Measurements from ENCODE around the gene LMNTD2.

The LMNTD2 gene

GRCh38 chr11:535519-536454 lies 24.8 kb downstream of the LMNTD2 start, which contains the start of gene HRAS:
Gene HRAS (minus strand): TSS chr11:535576.
- FAIRE-seq (peak; percentile 92), DNase-seq (ENCODE audit: insufficient read length, low spot score) (peak; percentile 99)

DNA sequence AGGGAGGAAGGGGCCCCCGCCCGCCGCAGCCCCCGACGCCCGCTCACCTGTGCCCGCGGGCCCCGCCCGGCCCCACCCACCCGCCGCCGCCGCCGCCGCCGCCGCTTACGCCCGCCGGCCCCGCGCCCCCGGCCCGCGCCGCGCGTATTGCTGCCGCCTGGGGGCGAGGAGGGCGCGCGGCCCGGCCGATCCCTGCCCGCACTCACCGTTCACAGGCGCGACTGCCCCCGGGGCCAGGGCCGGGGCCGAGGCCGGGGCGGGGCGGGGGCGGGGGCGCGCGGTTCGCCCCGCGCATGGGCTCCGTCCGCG lies 25.4 kb downstream of the LMNTD2 start:
- DNase-seq (ENCODE audit: insufficient read length, low spot score) (no peak), FAIRE-seq (no peak)

GRCh38 chr11:534396-535209 lies 25.9 kb downstream of the LMNTD2 start:
- FAIRE-seq = no peak
- DNase-seq (ENCODE audit: insufficient read length, low spot score) = no peak

DNA sequence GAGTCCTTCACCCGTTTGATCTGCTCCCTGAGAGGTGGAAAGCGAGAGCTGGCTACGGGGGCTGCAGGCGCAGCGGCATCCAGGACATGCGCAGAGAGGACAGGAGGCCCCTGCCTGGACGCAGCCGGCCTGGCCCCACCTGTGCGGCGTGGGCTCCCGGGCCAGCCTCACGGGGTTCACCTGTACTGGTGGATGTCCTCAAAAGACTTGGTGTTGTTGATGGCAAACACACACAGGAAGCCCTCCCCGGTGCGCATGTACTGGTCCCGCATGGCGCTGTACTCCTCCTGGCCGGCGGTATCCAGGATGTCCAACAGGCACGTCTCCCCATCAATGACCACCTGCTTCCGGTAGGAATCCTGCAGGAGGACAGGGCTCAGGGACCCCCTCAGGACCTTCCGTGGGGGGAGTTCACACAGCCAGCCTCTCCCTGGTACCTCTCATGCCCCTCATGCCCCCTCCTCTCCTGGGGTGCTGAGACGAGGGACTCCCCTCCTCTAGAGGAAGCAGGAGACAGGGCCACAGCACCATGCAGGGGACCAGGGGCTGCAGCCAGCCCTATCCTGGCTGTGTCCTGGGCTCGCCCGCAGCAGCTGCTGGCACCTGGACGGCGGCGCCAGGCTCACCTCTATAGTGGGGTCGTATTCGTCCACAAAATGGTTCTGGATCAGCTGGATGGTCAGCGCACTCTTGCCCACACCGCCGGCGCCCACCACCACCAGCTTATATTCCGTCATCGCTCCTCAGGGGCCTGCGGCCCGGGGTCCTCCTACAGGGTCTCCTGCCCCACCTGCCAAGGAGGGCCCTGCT lies 26.7 kb downstream of the LMNTD2 start:
- DNase-seq (ENCODE audit: insufficient read length, low spot score) (no peak), FAIRE-seq (no peak)

GRCh38 chr11:532986-533585 lies 27.5 kb downstream of the LMNTD2 start:
- FAIRE-seq (no peak), DNase-seq (ENCODE audit: insufficient read length, low spot score) (no peak)

- DNase-seq (ENCODE audit: insufficient read length, low spot score) = no peak
- FAIRE-seq = no peak
Observed at GRCh38 chr11:532527-532985, 28.0 kb downstream of the LMNTD2 start.

DNA sequence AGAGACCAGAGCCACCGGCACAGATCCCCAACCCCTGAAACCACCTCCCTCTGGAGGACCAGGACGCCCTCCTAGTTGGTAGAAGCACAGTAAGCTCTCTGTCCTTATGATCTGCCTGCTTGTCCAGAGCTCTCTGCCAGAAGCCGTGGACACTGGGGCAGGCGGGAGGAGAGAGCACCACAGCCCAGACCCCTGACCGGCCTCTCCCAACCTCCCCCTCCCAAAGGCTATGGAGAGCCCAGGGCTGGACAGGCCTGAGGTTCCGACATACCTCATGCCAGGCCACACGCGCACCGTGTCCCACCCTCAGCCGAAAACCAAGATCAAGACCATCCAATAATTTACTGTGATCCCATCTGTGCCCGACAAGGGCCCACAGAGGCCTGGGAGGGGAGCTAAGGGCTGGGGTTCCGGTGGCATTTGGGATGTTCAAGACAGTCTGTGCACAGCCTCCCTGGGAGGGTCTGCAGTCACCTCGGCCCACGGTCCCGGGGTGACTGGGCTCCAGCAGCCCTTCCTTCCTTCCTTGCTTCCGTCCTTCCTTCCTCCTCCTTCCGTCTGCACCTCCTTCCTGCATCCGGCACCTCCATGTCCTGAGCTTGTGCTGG lies 28.5 kb downstream of the LMNTD2 start:
- no peak for DNase-seq (ENCODE audit: insufficient read length, low spot score)
- no peak for FAIRE-seq

GRCh38 chr11:530960-531831 lies 29.3 kb downstream of the LMNTD2 start:
- no peak for DNase-seq (ENCODE audit: insufficient read length, low spot score)
- FAIRE-seq = no peak

DNA sequence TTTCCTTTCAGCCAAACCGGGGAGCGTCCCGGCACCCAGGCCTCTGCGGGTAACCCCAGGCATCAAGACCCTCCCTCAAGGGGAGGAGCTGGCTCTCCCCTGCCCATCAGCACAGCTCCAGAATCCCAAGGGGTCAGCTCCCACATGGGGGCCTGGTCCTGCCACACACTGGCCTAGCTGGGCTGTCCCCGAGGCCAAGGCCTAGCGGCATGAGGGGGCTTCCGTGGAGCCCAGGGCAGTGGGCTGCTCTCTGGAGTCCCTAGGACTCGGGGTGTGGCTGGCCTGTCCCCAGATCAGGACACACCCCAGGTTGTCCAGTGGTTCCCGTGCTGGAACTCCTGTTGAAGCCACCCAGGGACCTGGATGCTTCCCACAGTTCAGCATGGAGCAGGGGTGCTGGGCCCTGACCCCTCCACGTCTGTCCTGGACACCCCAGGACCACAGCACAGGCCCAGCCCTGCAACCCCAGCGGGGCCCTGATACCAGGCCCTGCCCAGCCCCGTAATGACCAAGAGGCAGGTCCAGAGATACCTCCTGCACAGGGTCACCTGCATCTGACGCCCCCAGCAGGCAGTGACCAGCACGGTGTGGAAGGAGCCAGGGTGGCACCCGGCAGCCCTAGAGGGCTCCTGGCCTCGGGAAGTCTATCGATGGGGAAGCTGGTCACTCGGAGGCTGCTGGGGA lies 30.7 kb downstream of the LMNTD2 start:
- FAIRE-seq (no peak), DNase-seq (ENCODE audit: insufficient read length, low spot score) (no peak)

GRCh38 chr11:528815-529727 lies 31.5 kb downstream of the LMNTD2 start:
- FAIRE-seq = no peak
- no peak for DNase-seq (ENCODE audit: insufficient read length, low spot score)

GRCh38 chr11:528166-528814 lies 32.2 kb downstream of the LMNTD2 start:
- DNase-seq (ENCODE audit: insufficient read length, low spot score) (no peak), FAIRE-seq (no peak)

DNA sequence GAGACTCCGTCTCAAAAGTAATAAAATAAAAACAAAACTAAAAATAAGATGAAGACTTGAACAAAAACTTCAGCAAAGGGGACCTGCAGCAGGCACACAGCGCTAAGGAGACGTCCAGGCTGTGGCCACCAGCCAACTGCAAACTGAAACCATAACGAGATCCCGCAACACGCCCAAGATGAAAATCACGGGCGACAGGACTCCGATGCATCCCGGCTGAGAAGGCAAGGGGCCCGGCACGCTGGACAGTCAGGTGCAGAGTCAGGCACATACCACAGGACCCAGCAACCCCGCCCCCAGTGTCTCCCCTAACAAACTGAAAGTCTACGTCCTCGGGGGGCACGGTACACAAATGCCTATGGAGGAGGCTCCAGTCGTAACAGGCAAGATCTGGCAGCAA lies 34.3 kb downstream of the LMNTD2 start:
- DNase-seq (ENCODE audit: insufficient read length, low spot score) = no peak
- FAIRE-seq = no peak

- FAIRE-seq = no peak
Observed at GRCh38 chr11:521177-521688, 39.3 kb downstream of the LMNTD2 start.

DNA sequence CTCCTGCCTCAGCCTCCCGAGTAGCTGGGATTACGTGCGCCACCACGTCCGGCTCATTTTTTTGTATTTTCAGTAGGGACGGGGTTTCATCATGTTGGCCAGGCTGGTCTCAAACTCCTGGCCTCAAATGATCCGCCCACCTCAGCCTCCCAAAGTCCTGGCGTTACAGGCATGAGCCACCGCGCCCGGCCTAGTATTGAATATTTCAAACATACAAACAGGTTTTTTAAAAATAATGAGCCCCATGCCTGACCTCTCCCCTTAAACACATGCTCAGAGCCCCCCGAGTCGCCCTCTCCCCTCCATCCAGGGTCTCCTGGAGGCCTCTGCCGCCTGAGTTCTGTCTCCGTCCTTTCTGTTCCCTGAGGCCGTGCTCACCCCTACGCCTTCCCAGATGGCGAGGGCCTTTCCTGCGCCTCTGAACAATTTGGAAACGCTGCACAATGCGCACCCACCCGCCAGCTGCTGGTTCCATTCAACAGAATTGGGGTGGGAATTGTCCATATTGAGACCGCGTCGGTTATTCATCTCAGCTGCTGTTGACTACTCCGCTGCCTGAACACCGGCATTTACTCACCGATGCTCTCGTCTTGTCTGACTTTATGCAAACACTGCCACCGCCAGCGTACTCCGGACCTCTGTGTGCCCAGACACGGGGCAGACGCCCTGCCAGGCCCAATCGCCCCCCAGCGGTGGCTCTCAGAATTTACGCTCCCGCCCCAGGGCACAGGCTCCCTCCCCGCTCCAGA lies 39.9 kb downstream of the LMNTD2 start:
- FAIRE-seq = no peak
- no peak for DNase-seq (ENCODE audit: insufficient read length, low spot score)

More at GRCh38 chr11:521177-521688, 39.3 kb downstream of the LMNTD2 start:
- DNase-seq (ENCODE audit: insufficient read length, low spot score) = no peak

DNA sequence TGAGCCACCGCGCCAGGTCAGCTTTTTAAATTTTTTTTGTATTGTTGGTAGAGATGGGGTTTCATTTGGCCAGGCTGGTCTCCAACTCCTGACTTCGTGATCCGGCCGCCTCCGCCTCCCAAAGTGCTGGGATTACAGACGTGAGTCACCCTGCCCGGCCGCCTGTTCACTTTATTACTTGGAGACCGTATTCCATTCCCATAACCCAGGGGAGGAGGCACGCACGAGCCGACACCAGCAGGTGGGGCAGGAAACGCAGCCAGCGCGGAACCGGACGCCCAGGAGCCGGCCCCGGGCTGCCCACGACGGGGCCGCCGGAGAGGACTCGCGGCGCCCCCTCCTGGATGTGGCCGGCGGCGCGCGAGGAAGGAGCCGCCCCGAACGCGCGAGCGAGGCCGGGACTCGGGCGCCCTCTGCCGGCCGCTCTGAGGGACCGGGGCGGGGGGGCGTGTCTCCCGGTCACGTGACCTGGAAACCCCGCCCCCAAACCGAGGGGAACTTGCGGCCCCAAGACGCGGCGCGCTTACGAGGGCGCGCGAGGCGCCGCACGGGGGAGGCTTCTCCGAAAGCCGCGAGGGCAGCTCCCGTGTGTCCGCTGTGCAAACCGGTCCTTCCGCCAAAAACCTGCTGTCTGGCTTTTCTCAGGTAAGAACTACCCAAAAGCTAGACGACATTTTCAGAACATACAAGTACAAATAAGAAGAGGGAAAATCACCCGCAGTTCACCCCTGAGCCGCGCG lies 41.9 kb downstream of the LMNTD2 start:
- peak; percentile 84 for DNase-seq (ENCODE audit: insufficient read length, low spot score)

More for the DNA sequence above, 41.9 kb downstream of the LMNTD2 start:
- peak; percentile 49 for FAIRE-seq
